NB4 (cell line): ENCODE data around the gene LYPD5.

ENCODE experiments used
- MYC ChIP-seq: IDR thresholded peaks from 2 replicates; pipeline ENCODE4 v1.6.1; 2011; ENCODE audit warnings: low read depth, low read length
- TF ChIP-seq, protein P1 (sequence below): IDR thresholded peaks from one replicate; pipeline ENCODE4 v1.5.1; 2012; ENCODE audit warnings: low read depth, low read length
- TF ChIP-seq, protein P2 (sequence below): IDR thresholded peaks from 2 replicates; pipeline ENCODE4 v1.6.1; 2011; ENCODE audit warnings: low read depth, low read length

DNA sequence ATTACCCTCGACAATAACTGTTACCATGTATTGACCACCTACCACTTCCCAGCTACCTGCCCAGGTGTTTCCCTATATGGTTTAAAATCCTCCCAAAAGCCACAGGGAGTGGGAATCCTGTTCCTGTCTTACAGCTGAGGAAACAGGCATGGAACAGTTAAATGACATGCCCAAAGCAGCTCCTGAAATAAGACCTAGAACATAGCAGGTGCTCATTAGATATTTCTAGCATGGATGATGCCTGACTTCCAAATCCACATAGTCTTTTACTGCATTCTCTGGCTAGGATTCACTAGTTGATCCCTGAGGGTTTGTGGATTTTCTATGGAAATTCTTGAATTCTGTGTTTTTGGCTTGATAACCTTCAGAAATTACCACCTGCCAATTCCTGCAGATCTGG is 34.4 kb downstream of the LYPD5 start:
- TF ChIP-seq, protein P1, sequence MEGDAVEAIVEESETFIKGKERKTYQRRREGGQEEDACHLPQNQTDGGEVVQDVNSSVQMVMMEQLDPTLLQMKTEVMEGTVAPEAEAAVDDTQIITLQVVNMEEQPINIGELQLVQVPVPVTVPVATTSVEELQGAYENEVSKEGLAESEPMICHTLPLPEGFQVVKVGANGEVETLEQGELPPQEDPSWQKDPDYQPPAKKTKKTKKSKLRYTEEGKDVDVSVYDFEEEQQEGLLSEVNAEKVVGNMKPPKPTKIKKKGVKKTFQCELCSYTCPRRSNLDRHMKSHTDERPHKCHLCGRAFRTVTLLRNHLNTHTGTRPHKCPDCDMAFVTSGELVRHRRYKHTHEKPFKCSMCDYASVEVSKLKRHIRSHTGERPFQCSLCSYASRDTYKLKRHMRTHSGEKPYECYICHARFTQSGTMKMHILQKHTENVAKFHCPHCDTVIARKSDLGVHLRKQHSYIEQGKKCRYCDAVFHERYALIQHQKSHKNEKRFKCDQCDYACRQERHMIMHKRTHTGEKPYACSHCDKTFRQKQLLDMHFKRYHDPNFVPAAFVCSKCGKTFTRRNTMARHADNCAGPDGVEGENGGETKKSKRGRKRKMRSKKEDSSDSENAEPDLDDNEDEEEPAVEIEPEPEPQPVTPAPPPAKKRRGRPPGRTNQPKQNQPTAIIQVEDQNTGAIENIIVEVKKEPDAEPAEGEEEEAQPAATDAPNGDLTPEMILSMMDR, result no peak
- TF ChIP-seq MYC, result no peak
- TF ChIP-seq, protein P2, sequence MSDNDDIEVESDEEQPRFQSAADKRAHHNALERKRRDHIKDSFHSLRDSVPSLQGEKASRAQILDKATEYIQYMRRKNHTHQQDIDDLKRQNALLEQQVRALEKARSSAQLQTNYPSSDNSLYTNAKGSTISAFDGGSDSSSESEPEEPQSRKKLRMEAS, result no peak
